ENCODE measurements around the gene EHMT1. TPM values are rescaled to one million over a fixed set of nuclear protein-coding genes. Genes with fewer than 3 reads are reported as not detected.
"Not testable (repeated sequence)": the region's sequence is repeated elsewhere in the genome, so short reads cannot be mapped to it uniquely, and the experiment has no call there.

Gene EHMT1
- total and polyA plus RNA-seq, 2 experiments from 2014 or later, result 46.0 to 47.7 TPM

DNA sequence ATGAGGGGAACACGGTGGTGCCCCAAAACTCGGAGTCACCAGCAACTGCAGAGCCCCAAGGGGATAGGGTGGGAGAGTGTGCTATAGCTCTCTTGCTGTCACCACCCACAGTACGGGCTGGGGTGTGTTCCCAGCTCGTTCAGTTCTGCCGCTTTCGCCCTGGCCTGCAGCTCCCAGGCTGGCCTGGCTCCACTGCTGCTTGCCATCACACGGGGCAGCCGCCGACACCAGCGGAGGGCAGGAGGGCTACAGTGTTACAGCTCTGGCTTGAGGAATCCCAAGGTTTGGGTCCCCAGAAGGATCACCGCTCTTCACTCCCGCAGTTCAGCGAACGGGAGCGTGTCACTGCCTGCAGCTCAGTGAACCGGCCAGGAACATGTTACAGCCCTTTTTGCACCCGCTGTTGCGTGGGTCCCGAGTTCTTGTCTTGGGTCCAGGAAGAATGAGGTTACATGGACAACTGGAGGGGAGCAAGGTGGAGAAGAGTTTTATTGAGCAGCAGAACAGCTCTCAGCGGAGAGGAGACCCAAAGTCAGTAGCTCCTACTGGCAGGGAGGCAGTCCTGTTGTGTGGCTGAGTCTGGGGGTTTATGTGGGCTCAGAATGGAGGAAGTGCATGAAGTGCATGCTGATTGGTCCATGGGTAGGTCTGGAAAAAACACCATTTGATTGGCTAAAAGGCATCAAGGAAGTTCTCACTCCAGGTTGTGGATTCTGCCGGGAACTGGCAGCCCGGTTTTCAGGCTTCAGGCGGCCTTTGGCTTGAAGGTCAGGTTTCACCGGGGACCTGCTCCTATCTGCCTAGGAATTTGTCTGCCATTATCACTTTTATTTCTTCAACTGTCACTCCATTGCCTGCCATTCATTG lies 113.4 kb downstream of the EHMT1 start:
- TF ChIP-seq EZH2 (IDR thresholded peaks at IDR 0.05; ENCODE audit: borderline replicate concordance) (no peak), EZH2phosphoT487 (IDR thresholded peaks at IDR 0.05; ENCODE audit: low read depth, severe bottlenecking, unreplicated experiment) (no peak)
- TF ChIP-seq, protein P1, sequence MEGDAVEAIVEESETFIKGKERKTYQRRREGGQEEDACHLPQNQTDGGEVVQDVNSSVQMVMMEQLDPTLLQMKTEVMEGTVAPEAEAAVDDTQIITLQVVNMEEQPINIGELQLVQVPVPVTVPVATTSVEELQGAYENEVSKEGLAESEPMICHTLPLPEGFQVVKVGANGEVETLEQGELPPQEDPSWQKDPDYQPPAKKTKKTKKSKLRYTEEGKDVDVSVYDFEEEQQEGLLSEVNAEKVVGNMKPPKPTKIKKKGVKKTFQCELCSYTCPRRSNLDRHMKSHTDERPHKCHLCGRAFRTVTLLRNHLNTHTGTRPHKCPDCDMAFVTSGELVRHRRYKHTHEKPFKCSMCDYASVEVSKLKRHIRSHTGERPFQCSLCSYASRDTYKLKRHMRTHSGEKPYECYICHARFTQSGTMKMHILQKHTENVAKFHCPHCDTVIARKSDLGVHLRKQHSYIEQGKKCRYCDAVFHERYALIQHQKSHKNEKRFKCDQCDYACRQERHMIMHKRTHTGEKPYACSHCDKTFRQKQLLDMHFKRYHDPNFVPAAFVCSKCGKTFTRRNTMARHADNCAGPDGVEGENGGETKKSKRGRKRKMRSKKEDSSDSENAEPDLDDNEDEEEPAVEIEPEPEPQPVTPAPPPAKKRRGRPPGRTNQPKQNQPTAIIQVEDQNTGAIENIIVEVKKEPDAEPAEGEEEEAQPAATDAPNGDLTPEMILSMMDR (IDR thresholded peaks at IDR 0.05; ENCODE audit: poor library complexity), result no peak
- no peak overlapping the region for H3K27ac ChIP-seq
- WGBS (ENCODE audit: low lambda C conversion rate, missing lambda C conversion rate), result 93% methylated on average over 24 of the region's 24 CpGs

DNA sequence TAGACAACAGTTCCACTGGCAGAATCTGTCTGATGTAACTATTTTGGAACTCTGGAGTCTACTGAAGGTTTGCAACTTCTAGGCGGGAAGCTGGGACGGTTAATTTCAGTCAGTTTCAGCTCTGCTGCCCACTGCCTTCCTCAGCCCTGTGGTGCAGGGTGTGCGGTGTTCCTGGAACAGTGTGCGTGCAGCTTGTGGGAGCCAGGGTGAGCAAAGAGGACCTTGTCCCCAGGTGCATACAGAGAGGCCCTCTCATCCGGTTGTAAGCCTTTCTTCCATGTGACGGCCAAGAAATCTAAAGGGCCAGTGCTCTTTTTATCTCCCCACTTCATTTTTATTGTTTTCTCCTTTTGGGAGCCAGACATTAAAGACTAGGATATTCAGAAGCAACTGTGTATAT lies 114.6 kb downstream of the EHMT1 start:
- Histone ChIP-seq H3K9me3 (ENCODE audit: low read depth) (no peaks in the 10 kb centered on the region), H3K4me2 (no peak overlapping the region), H3K4me3 (no peak overlapping the region), H3K36me3 (replicated peaks; ENCODE audit: insufficient read depth, low read depth) (no peaks in the 10 kb centered on the region), H4K20me1 (ENCODE audit: insufficient read depth, poor library complexity, severe bottlenecking) (peaks cover 4% of the 10 kb centered on the region), H2AFZ (no peak overlapping the region), H3K27me3 (no peaks in the 10 kb centered on the region), H3K79me2 (peaks cover 17% of the 10 kb centered on the region), H3K27ac (peak overlapping the region; percentile 67), H3K4me1 (ENCODE audit: insufficient read depth) (no peaks in the 10 kb centered on the region), H3K9me2 (replicated peaks; ENCODE audit: insufficient read depth) (no peaks in the 10 kb centered on the region)
- no peak for TF ChIP-seq EZH2 (IDR thresholded peaks at IDR 0.05; ENCODE audit: borderline replicate concordance)
- no peak for TF ChIP-seq EZH2phosphoT487 (IDR thresholded peaks at IDR 0.05; ENCODE audit: low read depth, severe bottlenecking, unreplicated experiment)
- TF ChIP-seq, protein P1 (IDR thresholded peaks at IDR 0.05; ENCODE audit: poor library complexity), result no peak
- WGBS (ENCODE audit: low lambda C conversion rate, missing lambda C conversion rate), result 95% methylated on average over 6 of the region's 6 CpGs
- DNase-seq (ENCODE audit: low spot score), result peak; percentile 16

More for the DNA sequence above, 113.4 kb downstream of the EHMT1 start:
- H3K4me3 ChIP-seq, result no peak overlapping the region
- H3K4me1 ChIP-seq (ENCODE audit: insufficient read depth), result no peaks in the 10 kb centered on the region
- H3K36me3 ChIP-seq (replicated peaks; ENCODE audit: insufficient read depth, low read depth), result no peaks in the 10 kb centered on the region
- H3K79me2 ChIP-seq, result peaks cover 23% of the 10 kb centered on the region
- no peak for DNase-seq (ENCODE audit: low spot score)
- H3K27me3 ChIP-seq, result no peaks in the 10 kb centered on the region
- H3K9me3 ChIP-seq (ENCODE audit: low read depth), result no peaks in the 10 kb centered on the region
- H3K4me2 ChIP-seq, result no peak overlapping the region
- no peaks in the 10 kb centered on the region for H3K9me2 ChIP-seq (replicated peaks; ENCODE audit: insufficient read depth)
- no peak overlapping the region for H2AFZ ChIP-seq
- H4K20me1 ChIP-seq (ENCODE audit: insufficient read depth, poor library complexity, severe bottlenecking), result peaks cover 7% of the 10 kb centered on the region

DNA sequence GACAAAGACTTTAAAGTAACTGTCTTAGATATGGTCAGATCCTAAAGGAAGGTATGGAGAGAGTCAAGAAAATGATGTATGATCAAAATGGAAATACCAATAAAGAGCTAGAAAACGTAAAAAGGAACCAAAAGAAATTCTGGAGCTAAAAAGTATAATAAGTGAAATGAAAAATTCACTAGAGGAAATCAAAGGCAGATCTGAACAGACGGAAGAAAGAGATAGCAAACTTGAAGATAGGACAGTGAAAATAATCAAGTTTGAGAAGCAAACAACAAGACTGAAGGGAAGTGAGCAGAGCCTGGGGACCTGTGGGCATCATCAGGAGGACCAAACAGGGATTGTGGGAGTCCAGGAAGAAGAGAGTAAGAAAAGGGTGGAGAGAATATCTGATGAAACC lies 115.4 kb downstream of the EHMT1 start:
- Histone ChIP-seq H3K27ac (no peak overlapping the region), H3K27me3 (no peaks in the 10 kb centered on the region), H3K9me3 (ENCODE audit: low read depth) (no peaks in the 10 kb centered on the region), H3K36me3 (replicated peaks; ENCODE audit: insufficient read depth, low read depth) (no peaks in the 10 kb centered on the region), H3K79me2 (peaks cover 15% of the 10 kb centered on the region), H3K9me2 (replicated peaks; ENCODE audit: insufficient read depth) (no peaks in the 10 kb centered on the region), H2AFZ (no peak overlapping the region), H3K4me2 (no peak overlapping the region), H4K20me1 (ENCODE audit: insufficient read depth, poor library complexity, severe bottlenecking) (peaks cover 4% of the 10 kb centered on the region), H3K4me1 (ENCODE audit: insufficient read depth) (no peaks in the 10 kb centered on the region), H3K4me3 (no peak overlapping the region)
- 96% methylated on average over 2 of the region's 2 CpGs for WGBS (ENCODE audit: low lambda C conversion rate, missing lambda C conversion rate)
- TF ChIP-seq, protein P1 (IDR thresholded peaks at IDR 0.05; ENCODE audit: poor library complexity), result no peak
- TF ChIP-seq EZH2 (IDR thresholded peaks at IDR 0.05; ENCODE audit: borderline replicate concordance) (no peak), EZH2phosphoT487 (IDR thresholded peaks at IDR 0.05; ENCODE audit: low read depth, severe bottlenecking, unreplicated experiment) (no peak)
- no peak for DNase-seq (ENCODE audit: low spot score)

DNA sequence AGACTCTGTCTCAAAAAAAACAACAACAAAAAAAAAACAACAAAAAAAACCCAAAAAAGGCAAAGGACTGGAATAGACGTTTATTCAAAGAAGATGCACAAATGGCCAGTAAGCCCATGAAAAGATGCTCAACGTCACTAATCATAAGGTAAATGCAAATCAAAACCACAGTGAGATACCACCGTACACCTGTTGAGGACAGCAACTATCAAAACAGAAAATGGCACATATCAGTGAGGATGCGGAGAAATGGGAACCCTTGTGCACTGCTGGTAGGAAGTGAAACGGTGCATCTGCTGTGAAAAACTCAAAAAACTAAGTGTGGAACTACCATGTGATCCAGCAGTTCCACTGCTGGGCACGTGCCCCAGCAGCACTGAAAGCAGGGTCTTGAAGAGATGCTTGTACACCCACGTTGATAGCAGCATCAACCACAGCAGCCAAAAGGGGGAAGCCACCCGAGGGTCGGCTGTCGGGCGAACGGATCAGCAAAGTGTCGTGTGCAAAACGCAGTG lies 119.4 kb downstream of the EHMT1 start:
- H3K36me3 ChIP-seq (replicated peaks; ENCODE audit: insufficient read depth, low read depth); H3K27ac ChIP-seq; H3K27me3 ChIP-seq; H2AFZ ChIP-seq; H4K20me1 ChIP-seq (ENCODE audit: insufficient read depth, poor library complexity, severe bottlenecking); H3K9me2 ChIP-seq (replicated peaks; ENCODE audit: insufficient read depth); H3K9me3 ChIP-seq (ENCODE audit: low read depth); H3K4me1 ChIP-seq (ENCODE audit: insufficient read depth); H3K4me3 ChIP-seq; DNase-seq (ENCODE audit: low spot score); H3K4me2 ChIP-seq: not testable (repeated sequence)
- H3K79me2 ChIP-seq, result peaks cover 11% of the 10 kb centered on the region
- 95% methylated on average over 7 of the region's 14 CpGs for WGBS (ENCODE audit: low lambda C conversion rate, missing lambda C conversion rate)
